SJSA1 (cell line): ENCODE measurements around the gene RALBP1. TPM values are rescaled to one million over a fixed set of nuclear protein-coding genes. Genes with fewer than 3 reads are reported as not detected.

Experiments
- DNase-seq, 2 experiments: peaks; one replicate each; pipeline ENCODE4 v3.0.0-alpha.2; 2015 to 2020; ENCODE audit warnings: low spot score in 2 of 2, low read depth in 1 of 2
- H3K27ac ChIP-seq: fragments of 250-450 bp; sonication (Bioruptor Pico); 2 replicates; pipeline ENCODE4 v1.5.1; 2020; ENCODE audit warnings: mild to moderate bottlenecking, moderate library complexity
- H3K27me3 ChIP-seq: fragments of 250-450 bp; sonication (Bioruptor Pico); replicated peaks from 2 replicates; pipeline ENCODE4 v1.5.1; 2020; ENCODE audit warnings: mild to moderate bottlenecking, moderate library complexity
- H3K36me3 ChIP-seq: fragments of 250-450 bp; sonication (Bioruptor Pico); 2 replicates; pipeline ENCODE4 v1.5.1; 2020; ENCODE audit warnings: mild to moderate bottlenecking
- H3K4me1 ChIP-seq: fragments of 250-450 bp; sonication (Bioruptor Pico); replicated peaks from 2 replicates; pipeline ENCODE4 v1.6.1; 2021; ENCODE audit warnings: mild to moderate bottlenecking
- H3K4me3 ChIP-seq: fragments of 250-450 bp; sonication (Bioruptor Pico); 2 replicates; pipeline ENCODE4 v1.5.1; 2020; ENCODE audit warnings: mild to moderate bottlenecking
- H3K9me3 ChIP-seq: fragments of 250-450 bp; sonication (Bioruptor Pico); replicated peaks from 2 replicates; pipeline ENCODE4 v1.5.1; 2020; ENCODE audit warnings: mild to moderate bottlenecking
- total RNA-seq: library from RNA; depleted of rRNA; stranded (reverse); fragments of >200 nt; shearing (Covaris generic); gene quantifications from 2 replicates; pipeline ENCODE4 v1.2.3, GENCODE V29; 2014

Gene RALBP1
- total RNA-seq, 1 experiment from 2014 or later: 85.3 TPM

DNA sequence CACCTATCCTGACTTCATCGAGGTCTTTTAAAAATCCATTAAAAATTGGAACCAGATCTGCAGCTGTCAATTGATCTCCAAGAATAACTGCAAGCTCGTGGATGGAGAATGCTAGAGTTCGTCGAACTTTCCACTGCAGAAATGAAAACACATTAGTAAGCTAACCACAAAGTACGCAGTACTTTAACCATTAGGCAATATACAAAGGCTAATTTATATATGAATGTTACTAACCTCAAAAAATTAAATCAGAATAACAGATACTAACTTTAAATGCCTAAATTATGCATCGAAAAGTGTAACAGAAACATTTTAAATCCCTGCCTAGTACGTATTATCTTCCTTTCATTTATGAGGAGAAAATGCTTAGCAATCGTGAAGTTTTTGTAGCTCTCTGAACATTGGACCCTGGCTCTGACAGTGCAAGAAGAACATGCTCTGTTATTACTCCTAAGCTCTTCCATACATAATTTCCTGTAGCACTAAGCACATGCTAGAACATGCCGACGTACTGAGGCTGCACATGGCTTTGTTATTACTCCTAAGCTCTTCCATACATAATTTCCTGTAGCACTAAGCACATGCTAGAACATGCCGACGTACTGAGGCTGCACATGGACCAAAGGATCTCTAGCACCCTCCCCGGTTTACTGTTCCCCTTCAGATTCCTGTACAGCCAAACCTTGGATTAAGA lies 82.1 kb downstream of the RALBP1 start:
- Histone ChIP-seq H3K4me1 (no peaks in the 10 kb centered on the region), H3K4me3 (no peak overlapping the region), H3K36me3 (peaks cover 94% of the 10 kb centered on the region), H3K9me3 (no peaks in the 10 kb centered on the region), H3K27me3 (no peaks in the 10 kb centered on the region), H3K27ac (no peak overlapping the region)
- no peak for DNase-seq

- DNase-seq: no peak
- H3K36me3 ChIP-seq: peaks cover 94% of the 10 kb centered on the region
- no peak overlapping the region for H3K27ac ChIP-seq
Measured at GRCh38 chr18:9558387-9559064, 83.2 kb downstream of the RALBP1 start.

DNA sequence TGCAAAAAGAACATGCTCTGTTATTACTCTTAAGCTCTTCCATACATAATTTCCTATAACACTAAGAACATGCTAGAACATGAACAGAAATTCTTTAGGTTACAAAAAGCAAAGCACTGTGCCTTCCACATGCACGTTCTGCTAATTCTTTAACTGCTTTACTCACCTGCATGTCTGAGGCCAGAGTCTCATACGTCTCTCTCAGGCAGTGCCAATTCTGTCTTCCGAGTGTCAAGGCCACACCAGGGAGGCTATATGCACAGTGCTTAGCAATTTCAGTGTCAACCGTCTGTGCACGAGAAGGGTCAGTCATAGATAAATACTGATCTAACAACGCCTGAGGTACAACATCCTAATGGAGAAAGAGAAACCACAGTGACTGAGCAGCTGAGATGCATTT lies 83.9 kb downstream of the RALBP1 start:
- H3K4me1 ChIP-seq: no peaks in the 10 kb centered on the region
- no peaks in the 10 kb centered on the region for H3K9me3 ChIP-seq
- DNase-seq: no peak
- no peaks in the 10 kb centered on the region for H3K27me3 ChIP-seq
- peaks cover 94% of the 10 kb centered on the region for H3K36me3 ChIP-seq
- H3K27ac ChIP-seq: no peak overlapping the region
- no peak overlapping the region for H3K4me3 ChIP-seq

More at GRCh38 chr18:9558387-9559064, 83.2 kb downstream of the RALBP1 start:
- H3K27me3 ChIP-seq: no peaks in the 10 kb centered on the region
- no peak overlapping the region for H3K4me3 ChIP-seq
- H3K4me1 ChIP-seq: no peaks in the 10 kb centered on the region
- H3K9me3 ChIP-seq: no peaks in the 10 kb centered on the region

DNA sequence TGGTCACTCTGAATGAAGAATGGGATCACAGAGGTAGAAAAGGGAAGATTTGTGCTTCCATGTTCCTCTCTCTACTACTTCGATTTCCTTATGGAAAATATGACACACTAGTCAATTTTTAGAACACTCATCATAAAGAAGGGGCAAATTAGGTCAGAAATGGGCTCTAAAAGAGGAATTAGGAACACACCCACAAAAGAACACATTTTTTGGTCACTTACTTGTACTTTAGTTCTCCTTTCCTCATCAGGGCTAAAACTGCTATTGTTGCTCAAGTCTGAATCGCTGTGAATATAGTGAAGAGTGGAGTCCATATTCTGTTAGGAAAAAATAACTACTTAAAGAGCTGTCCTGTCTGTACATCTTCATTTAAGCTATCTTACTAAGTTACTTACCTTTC lies 86.4 kb downstream of the RALBP1 start:
- Histone ChIP-seq H3K27ac (no peak overlapping the region), H3K4me3 (no peak overlapping the region), H3K4me1 (no peaks in the 10 kb centered on the region), H3K27me3 (no peaks in the 10 kb centered on the region), H3K36me3 (peaks cover 87% of the 10 kb centered on the region), H3K9me3 (no peaks in the 10 kb centered on the region)
- DNase-seq: no peak

DNA sequence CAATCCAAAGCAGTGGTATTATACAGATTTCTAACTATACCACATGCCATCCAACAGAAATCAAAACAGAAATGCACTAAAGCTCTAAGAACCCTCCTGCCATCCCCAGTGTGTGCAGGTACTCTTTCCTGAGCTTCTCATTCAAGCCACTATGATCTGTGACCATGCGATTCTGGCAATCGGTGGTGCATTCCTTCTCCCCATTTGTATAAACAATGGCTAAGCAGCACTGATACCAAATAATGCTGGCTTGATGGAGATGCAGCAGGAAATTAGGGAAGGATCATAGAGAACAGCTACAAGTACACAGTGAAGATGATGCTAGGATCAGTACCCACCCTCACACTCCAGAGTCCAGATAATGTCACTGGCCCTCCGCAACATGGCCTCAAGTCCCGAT lies 87.3 kb downstream of the RALBP1 start:
- Histone ChIP-seq H3K9me3 (no peaks in the 10 kb centered on the region), H3K4me3 (no peak overlapping the region), H3K4me1 (no peaks in the 10 kb centered on the region), H3K36me3 (peaks cover 87% of the 10 kb centered on the region), H3K27me3 (no peaks in the 10 kb centered on the region), H3K27ac (no peak overlapping the region)
- no peak for DNase-seq

DNA sequence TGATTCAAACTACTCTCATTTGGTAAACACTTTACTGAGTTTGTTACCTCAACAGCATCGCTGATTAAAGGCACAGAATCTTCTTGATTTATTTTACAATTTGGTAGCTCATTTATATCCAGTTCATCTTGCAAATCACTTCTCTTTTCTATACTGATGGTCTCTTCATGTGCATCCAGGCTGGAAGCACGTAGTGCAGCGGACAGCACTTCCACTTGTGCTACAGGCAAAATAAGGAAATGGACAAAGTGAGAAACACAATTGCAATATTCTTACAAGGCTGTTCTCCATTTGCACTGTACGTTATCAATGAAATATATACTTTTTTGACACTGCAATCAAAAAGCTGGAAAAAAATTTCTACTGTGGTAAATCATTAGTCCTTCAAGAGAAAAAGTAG lies 88.0 kb downstream of the RALBP1 start:
- H3K27ac ChIP-seq: no peak overlapping the region
- no peak overlapping the region for H3K4me3 ChIP-seq
- no peak for DNase-seq
- H3K36me3 ChIP-seq: peaks cover 87% of the 10 kb centered on the region
- H3K9me3 ChIP-seq: no peaks in the 10 kb centered on the region
- H3K27me3 ChIP-seq: no peaks in the 10 kb centered on the region
- H3K4me1 ChIP-seq: no peaks in the 10 kb centered on the region

- Histone ChIP-seq H3K27me3 (no peaks in the 10 kb centered on the region), H3K36me3 (peaks cover 86% of the 10 kb centered on the region), H3K27ac (no peak overlapping the region), H3K4me3 (no peak overlapping the region), H3K4me1 (no peaks in the 10 kb centered on the region), H3K9me3 (no peaks in the 10 kb centered on the region)
- no peak for DNase-seq
Measured at GRCh38 chr18:9565407-9565806, 90.1 kb downstream of the RALBP1 start.

GRCh38 chr18:9568186-9568585 lies 92.9 kb downstream of the RALBP1 start:
- peaks cover 89% of the 10 kb centered on the region for H3K36me3 ChIP-seq
- H3K27ac ChIP-seq: no peak overlapping the region
- no peak for DNase-seq
- H3K4me1 ChIP-seq: no peaks in the 10 kb centered on the region
- no peaks in the 10 kb centered on the region for H3K9me3 ChIP-seq
- no peaks in the 10 kb centered on the region for H3K27me3 ChIP-seq
- H3K4me3 ChIP-seq: no peak overlapping the region

DNA sequence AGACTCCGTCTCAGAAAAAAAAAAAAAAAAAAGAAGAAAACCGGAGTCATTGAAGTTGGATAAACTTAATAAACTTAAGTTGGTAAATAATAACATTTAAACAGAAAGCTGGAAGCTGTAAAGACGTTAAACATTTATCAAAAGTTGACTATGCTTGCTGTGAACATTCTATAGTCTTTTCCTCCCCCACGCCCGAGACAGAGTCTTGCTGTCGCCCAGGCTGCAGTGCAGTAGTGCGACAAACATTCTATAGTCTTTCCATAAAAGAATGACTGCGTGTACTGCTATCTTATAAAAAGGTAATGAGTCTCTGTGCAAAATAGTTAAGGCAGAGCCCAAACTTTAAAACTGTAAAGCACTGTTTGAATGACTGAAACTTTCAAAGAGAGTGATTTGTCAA lies 93.9 kb downstream of the RALBP1 start:
- DNase-seq: no peak
- H3K4me3 ChIP-seq: no peak overlapping the region
- no peaks in the 10 kb centered on the region for H3K4me1 ChIP-seq
- no peaks in the 10 kb centered on the region for H3K27me3 ChIP-seq
- no peaks in the 10 kb centered on the region for H3K9me3 ChIP-seq
- peaks cover 87% of the 10 kb centered on the region for H3K36me3 ChIP-seq
- no peak overlapping the region for H3K27ac ChIP-seq

- DNase-seq: no peak
- peaks cover 90% of the 10 kb centered on the region for H3K36me3 ChIP-seq
Measured at GRCh38 chr18:9570255-9570654, 94.9 kb downstream of the RALBP1 start.

DNA sequence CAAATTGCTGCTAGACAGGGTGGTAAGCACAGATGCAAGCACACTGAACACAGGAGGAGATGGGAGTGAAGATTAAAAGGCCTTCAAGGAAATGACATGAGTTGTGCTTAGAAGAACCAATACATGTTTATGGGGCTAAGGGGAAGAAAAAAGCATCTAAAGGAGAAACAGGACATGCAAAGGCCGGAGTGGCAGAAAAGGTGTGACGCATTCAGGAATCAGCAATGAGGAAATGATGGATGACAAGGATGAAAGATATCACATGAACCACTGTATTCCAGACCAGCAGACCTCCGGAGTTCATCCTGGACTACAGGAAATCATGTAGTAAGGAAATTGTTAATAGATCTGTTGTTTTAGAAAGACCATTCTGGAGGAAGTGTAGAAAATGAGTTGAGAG lies 96.2 kb downstream of the RALBP1 start:
- Histone ChIP-seq H3K4me1 (peaks cover 6% of the 10 kb centered on the region; the same call in 1 of the 2 replicates), H3K9me3 (no peaks in the 10 kb centered on the region), H3K4me3 (no peak overlapping the region), H3K27me3 (no peaks in the 10 kb centered on the region), H3K27ac (no peak overlapping the region), H3K36me3 (peaks cover 92% of the 10 kb centered on the region)
- no peak for DNase-seq

More at GRCh38 chr18:9570255-9570654, 94.9 kb downstream of the RALBP1 start:
- Histone ChIP-seq H3K4me1 (no peaks in the 10 kb centered on the region), H3K27ac (no peak overlapping the region), H3K27me3 (no peaks in the 10 kb centered on the region), H3K9me3 (no peaks in the 10 kb centered on the region), H3K4me3 (no peak overlapping the region)

DNA sequence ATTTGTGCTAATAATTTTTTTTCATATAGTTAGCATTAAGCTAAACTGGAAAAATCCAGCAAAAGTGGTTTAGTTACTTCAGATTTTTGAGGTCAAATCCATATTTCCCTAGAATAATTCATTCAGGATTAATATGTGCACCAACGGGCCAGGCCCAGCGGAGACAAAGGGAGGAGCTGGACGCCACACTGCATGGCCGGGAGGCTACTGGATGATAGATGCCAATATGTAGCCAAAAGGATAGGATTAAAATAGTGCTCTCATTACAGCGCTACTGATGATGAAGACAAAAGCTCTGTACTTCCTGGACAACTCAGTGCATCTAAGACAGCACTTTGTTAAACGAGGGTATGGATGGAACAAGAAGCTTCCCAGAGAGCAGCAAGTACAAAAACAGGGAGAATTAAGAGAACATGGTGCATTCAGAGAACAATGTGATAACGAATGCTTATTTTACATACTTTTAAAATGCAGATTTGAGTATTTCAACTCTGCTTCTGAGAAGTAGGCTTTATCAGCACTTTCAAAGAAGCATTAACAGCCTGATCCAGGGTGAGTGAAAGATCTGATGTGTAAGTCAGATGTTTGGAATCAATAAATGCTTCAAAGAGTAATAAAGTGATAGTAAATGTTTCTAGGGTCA lies 99.3 kb downstream of the RALBP1 start:
- DNase-seq: no peak
- peaks cover 6% of the 10 kb centered on the region; the same call in 1 of the 2 replicates for H3K4me1 ChIP-seq
- no peak overlapping the region for H3K4me3 ChIP-seq
- no peaks in the 10 kb centered on the region for H3K27me3 ChIP-seq
- no peaks in the 10 kb centered on the region for H3K9me3 ChIP-seq
- peaks cover 87% of the 10 kb centered on the region for H3K36me3 ChIP-seq
- no peak overlapping the region for H3K27ac ChIP-seq

DNA sequence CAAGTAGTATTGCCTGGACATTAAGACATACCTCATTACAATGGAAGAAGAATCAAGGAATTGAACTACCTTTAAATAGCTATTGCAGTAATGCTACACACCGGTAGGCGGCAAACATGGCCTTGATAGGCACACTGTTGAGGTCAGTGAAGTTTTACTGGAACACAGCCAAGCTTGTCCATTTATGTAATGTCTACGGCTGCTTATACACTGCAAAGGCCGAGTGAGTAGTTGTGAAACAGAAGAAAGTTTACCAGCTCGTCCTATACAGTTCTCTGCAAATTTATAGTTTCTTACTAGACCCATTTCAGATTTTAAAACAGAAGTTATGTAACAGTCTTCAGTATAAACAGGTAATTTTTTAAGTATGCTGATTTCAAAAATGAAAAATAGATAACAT lies 100.2 kb downstream of the RALBP1 start:
- no peaks in the 10 kb centered on the region for H3K9me3 ChIP-seq
- DNase-seq: peak; percentile 63 to 88
- H3K36me3 ChIP-seq: peaks cover 87% of the 10 kb centered on the region
- peaks cover 6% of the 10 kb centered on the region; the same call in 1 of the 2 replicates for H3K4me1 ChIP-seq
- no peaks in the 10 kb centered on the region for H3K27me3 ChIP-seq
- no peak overlapping the region for H3K4me3 ChIP-seq
- no peak overlapping the region for H3K27ac ChIP-seq

DNA sequence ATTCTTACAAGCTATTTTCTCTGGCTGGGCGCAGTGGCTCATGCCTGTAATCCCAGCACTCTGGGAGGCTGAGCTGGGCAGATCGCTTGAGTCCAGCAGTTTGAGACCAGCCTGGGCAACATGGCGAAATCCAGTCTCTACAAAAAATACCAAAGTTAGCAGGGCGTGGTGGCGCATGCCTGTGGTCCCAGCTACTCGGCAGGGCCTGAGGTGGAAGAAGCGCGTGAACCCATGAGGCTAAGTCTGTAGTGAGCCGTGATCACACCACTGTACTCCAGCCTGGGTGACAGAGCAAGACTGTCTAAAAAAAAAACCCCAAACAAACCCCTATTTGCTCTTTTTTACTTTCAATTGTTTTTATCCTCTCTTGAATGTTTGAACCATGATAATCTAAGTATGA lies 102.0 kb downstream of the RALBP1 start:
- no peak for DNase-seq
- Histone ChIP-seq H3K36me3 (peaks cover 85% of the 10 kb centered on the region), H3K4me3 (no peak overlapping the region), H3K27me3 (no peaks in the 10 kb centered on the region), H3K9me3 (no peaks in the 10 kb centered on the region), H3K27ac (no peak overlapping the region), H3K4me1 (peaks cover 6% of the 10 kb centered on the region; the same call in 1 of the 2 replicates)
